Testis (tissue), 2 donors: ENCODE data around the gene ZBTB20.

ENCODE experiments used
- POLR2A ChIP-seq: fragments of 450-650 bp; IDR thresholded peaks from one replicate; pipeline ENCODE4 v1.6.1; 2017; ENCODE audit warnings: antibody characterized with exemption, mild to moderate bottlenecking, moderate library complexity
- TF ChIP-seq, protein P1 (sequence below), 3 experiments: fragments of 450-650 bp in 2 of 3; fragments of 200-600 bp in 1 of 3; sonication (generic) in 1 of 3; IDR thresholded peaks; one replicate each; pipeline ENCODE4 v1.5.1; 2016 to 2019; ENCODE audit warnings: antibody characterized with exemption in 3 of 3, mild to moderate bottlenecking in 2 of 3, moderate library complexity in 1 of 3

DNA sequence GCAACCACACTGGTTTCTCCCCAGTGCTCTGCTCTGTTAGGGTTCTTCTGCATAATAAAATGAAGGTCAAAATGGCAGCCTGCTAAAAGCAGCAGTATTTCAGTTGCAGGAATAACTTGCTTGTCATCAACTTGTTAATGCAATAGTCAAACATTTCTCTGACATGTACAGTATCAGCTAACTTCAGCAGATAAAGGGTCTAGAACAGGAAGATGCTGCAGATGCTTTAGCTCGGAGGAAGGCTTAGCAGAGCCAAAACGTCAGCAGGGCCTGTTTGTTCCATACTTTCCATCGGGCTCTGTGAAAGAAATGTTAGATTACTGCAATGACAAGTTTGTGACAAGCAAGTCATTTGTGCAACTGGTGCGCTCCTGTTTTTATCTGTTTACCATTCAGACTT lies 561.4 kb downstream of the ZBTB20 start:
- TF ChIP-seq, protein P1, sequence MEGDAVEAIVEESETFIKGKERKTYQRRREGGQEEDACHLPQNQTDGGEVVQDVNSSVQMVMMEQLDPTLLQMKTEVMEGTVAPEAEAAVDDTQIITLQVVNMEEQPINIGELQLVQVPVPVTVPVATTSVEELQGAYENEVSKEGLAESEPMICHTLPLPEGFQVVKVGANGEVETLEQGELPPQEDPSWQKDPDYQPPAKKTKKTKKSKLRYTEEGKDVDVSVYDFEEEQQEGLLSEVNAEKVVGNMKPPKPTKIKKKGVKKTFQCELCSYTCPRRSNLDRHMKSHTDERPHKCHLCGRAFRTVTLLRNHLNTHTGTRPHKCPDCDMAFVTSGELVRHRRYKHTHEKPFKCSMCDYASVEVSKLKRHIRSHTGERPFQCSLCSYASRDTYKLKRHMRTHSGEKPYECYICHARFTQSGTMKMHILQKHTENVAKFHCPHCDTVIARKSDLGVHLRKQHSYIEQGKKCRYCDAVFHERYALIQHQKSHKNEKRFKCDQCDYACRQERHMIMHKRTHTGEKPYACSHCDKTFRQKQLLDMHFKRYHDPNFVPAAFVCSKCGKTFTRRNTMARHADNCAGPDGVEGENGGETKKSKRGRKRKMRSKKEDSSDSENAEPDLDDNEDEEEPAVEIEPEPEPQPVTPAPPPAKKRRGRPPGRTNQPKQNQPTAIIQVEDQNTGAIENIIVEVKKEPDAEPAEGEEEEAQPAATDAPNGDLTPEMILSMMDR (IDR thresholded peaks at IDR 0.05), result no peak
- no peak for TF ChIP-seq POLR2A
